Measurements from ENCODE around the gene C2CD2.
A peak's percentile ranks its signal among the peaks of the same experiment; 100 is the strongest.

The C2CD2 gene

GRCh38 chr21:41929248-41929647 lies 24.6 kb downstream of the C2CD2 start:
- no peak for DNase-seq

- no peak for DNase-seq
These were observed 25.1 kb downstream of the C2CD2 start for GRCh38 chr21:41928621-41929220.

GRCh38 chr21:41927727-41928409 lies 25.9 kb downstream of the C2CD2 start:
- DNase-seq: no peak

DNA sequence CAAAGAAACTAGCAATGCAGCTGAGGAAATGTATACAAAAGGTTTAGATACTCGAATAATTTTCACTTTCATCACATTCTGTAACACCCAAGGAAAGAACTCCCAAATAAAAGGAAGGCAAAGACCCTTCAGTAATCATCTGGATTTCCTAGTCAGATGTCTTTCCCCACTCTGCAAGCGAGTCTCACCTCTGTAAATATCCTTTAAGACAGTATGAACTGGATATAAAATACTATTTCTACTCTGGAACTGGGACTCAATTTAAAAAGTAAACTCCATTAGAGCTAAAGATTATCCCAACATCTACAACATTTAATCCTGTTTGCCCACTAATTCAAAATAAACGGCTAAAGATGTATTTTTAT lies 27.0 kb downstream of the C2CD2 start:
- DNase-seq: no peak

DNA sequence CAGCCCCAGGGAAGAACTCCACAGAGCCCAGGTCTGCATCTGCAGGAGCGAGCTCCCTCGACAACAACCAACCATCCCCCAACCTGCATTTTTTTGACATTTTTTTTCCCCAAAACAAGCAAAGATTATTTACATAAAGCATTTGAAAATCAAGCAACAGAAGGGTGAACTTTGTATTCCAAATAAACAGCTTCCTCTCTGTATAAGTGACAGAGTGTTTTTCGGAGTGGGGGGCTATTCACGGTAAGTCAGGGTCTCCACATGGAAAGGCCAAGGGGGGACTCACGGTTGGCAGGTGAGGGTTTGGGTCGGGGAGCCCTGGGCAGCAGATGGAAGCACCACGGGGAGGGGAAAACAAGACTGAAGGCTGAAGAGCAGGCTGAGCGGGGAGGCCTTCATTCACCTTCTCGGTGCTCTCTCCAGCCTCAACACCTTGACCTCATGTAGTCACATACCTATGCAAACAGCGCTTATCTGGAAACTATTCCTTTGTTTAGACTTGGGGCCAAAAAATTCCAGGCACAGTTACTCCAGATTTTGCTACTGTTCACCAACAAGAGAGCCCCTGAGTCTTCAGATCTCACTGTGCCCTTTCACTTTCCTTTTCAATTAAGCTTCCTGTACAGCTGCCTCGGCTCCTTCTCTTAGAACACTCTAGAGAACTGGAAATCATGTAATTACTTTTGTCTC lies 27.6 kb downstream of the C2CD2 start:
- DNase-seq: no peak

GRCh38 chr21:41925767-41926116 lies 28.1 kb downstream of the C2CD2 start:
- no peak for DNase-seq

DNA sequence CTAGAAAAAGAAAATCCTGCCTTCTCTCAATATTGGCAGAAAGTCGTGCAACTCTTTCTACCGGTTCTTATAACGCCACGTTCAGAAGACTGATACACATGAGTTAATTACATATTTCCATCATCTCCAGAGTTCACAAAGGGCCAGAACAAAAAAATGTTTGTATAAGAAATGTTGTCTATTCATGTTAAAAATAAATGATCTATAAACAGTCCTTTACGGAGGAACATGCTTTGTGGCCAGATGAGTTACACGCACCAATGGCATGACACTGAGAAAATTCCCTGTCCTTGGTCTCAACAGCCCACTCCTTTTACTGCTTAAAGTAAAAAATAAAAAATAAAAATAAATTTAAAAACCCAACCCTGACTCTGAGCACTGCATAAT lies 29.5 kb downstream of the C2CD2 start:
- DNase-seq: no peak

GRCh38 chr21:41923631-41924367 lies 30.0 kb downstream of the C2CD2 start:
- DNase-seq: peak; percentile 39

GRCh38 chr21:41923186-41923585 lies 30.6 kb downstream of the C2CD2 start:
- DNase-seq: no peak

DNA sequence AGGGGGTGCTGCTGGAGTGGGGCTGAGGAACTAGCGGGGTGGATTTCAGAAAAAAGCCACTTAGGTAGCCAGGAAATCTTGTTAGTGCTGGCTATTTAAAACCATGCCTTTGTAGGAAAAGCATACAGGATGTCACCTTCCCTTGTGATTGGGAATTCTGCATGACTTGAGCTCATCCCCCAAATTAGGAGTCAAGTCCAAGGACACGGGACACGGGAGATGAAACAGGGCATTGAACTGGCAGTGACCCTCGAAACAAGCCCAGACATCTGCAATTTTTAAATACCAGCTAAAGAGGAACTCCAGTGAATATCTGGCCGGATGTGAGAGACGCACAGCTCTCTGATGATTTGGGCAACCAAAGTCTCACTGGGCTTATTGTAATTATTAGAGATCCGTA lies 32.8 kb downstream of the C2CD2 start:
- DNase-seq: no peak

DNA sequence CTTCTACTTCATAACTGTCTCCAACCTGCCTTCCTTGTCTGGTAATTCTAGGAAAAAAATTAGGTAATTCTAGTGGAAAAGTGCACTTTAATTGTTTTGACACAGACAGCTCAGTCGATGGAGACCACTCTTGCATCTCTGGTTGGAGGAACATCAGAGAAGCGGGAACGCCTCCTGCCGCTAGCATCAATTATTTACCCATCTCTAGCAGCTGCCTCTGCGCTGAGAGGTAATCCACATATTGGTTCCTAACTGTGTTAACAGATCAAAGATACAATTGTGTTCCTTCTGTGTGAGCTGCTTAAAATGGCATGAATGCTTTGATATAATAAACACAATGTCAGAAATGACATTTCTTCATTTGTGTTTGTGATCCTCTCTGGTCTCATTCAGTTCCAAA lies 33.3 kb downstream of the C2CD2 start:
- no peak for DNase-seq

GRCh38 chr21:41919666-41920398 lies 34.0 kb downstream of the C2CD2 start:
- DNase-seq: no peak

- no peak for DNase-seq
These were observed 35.1 kb downstream of the C2CD2 start for GRCh38 chr21:41918561-41919358.

DNA sequence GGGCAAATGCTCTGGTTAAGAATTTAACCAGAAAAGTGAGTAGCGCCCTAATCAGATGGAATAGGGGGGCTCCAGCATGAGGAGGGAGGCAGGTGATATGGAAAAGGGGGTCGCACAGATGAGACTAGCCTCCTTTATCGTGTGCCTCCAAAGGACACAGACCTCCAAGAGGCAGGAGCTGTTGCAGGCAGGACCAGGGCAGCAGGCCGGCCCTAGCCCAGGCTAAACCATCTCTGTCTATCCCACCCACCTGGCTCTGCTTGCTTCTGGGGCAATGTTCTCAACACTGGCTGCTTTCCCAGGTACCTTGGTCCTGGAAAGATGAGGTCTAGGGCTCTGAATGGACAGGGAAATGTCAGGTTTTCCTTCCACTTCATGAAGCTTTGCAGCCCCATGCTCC lies 36.3 kb downstream of the C2CD2 start:
- DNase-seq: no peak

DNA sequence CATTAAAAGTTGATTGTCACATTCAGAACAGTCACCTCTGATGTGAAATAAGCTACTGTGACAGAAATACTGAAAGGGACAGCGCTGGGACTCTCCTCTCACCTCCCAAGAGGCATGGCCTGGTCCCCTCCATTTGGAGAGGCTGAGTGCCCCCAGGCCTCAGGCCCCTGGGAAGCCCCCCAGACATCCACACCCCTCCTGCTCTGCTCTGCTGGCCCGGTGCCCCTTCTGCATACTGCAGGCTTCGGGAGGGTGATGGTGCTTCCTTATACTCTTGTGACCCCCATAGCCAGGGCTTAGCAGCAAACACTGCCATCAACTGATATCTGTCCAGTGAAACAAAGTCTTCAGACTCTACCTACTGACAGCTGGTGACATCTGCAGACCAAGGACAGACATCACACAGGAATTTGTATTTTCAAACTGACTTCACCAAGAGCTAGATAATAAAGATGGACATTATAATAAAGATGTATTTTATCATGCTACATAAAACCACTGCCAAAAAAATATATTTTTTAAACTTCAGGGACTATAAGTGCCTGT lies 36.9 kb downstream of the C2CD2 start:
- DNase-seq: no peak

- no peak for DNase-seq
These were observed 38.9 kb downstream of the C2CD2 start for GRCh38 chr21:41914965-41915364.

GRCh38 chr21:41914358-41914757 lies 39.5 kb downstream of the C2CD2 start:
- DNase-seq: no peak

GRCh38 chr21:41913230-41913629 lies 40.6 kb downstream of the C2CD2 start:
- no peak for DNase-seq

DNA sequence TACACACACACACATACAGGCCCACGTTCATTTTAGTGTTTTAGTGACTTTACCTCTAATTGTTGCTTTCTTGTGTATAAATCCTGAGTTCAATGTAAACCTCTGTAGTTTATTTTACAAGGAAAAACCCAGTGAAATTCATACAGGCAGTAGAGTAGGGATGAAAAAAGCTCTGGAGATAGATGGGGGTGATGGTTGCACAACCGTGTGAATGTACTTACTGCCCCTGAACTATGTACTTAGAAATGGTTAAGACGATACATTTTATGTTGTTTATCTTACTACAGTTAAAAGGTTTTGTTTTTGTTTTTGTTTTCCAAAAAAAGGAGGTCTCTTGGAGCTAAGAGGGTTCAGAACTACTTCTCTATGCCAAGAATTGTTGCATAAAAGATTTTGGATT lies 45.0 kb downstream of the C2CD2 start:
- no peak for DNase-seq

- no peak for DNase-seq
These were observed 46.1 kb downstream of the C2CD2 start for GRCh38 chr21:41907496-41908258.

GRCh38 chr21:41906770-41907169 lies 47.0 kb downstream of the C2CD2 start:
- no peak for DNase-seq

Measured in NCI-H146 (cell line).